A549 (cell line): ENCODE data around the gene C3orf20. TPM values are rescaled to one million over a fixed set of nuclear protein-coding genes. Genes with fewer than 3 reads are reported as not detected.

ENCODE experiments used
- ATAC-seq, 2 experiments: fragments of 200-7000 bp in 1 of 2; fragments of >200 bp in 1 of 2; cut with Nextera tagmentation in 1 of 2; cut with Tn5 transposase in 1 of 2; 3 replicates each; pipeline versions ENCODE4 v1.8.0 to v1.9.1; 2018 to 2020; ENCODE audit warnings: mild to moderate bottlenecking in 1 of 2, moderate library complexity in 1 of 2
- CTCF ChIA-PET: fragments of 300-600 bp; sonication (Branson Sonifier 250); formaldehyde crosslinking; extraction: SDS; loops from one replicate; lab custom pipeline; 2021; ENCODE audit warnings: antibody characterized with exemption, inconsistent platforms; lab: Yijun Ruan, JAX
- POLR2A ChIA-PET: fragments of 350-600 bp; formaldehyde crosslinking; extraction: SDS; loops from one replicate; lab custom pipeline; 2021; ENCODE audit warnings: antibody characterized with exemption, inconsistent platforms; lab: Yijun Ruan, JAX
- DNase-seq, 2 experiments: peaks; one replicate each; pipeline versions ENCODE4 v3.0.0 to v3.0.0-alpha.2; 2011 to 2016; ENCODE audit warnings: low read depth in 1 of 2, low spot score in 1 of 2
- FAIRE-seq: peaks from 2 replicates; lab custom pipeline; 2011; peaks lifted over from hg19 to GRCh38; lab: Jason Lieb, UNC
- H3K27ac ChIP-seq, 2 experiments: fragments of >200 bp; sonication (Bioruptor Twin); formaldehyde crosslinking; 3 replicates each; pipeline ENCODE4 v1.5.1; 2016 to 2017
- H3K4me1 ChIP-seq: fragments of >200 bp; sonication (Bioruptor Twin); formaldehyde crosslinking; 3 replicates; pipeline ENCODE4 v1.6.1; 2016
- H3K4me2 ChIP-seq: fragments of >200 bp; sonication (Bioruptor Twin); formaldehyde crosslinking; 3 replicates; pipeline ENCODE4 v1.6.1; 2016
- H3K4me3 ChIP-seq: fragments of >200 bp; sonication (Bioruptor Twin); formaldehyde crosslinking; 3 replicates; pipeline ENCODE4 v1.5.1; 2016
- H3K9me3 ChIP-seq: fragments of >200 bp; sonication (Bioruptor Twin); formaldehyde crosslinking; 3 replicates; pipeline ENCODE4 v1.6.1; 2016
- BHLHE40 ChIP-seq: IDR thresholded peaks from 2 replicates; pipeline ENCODE4 v1.6.1; 2012; ENCODE audit warnings: low read depth, low read length, inconsistent platforms
- CBX2 ChIP-seq: fragments of 200-600 bp; sonication (generic); IDR thresholded peaks from 2 replicates; pipeline ENCODE4 v1.6.1; 2016; ENCODE audit warnings: low read depth, mild to moderate bottlenecking, borderline replicate concordance
- CEBPB ChIP-seq, 2 experiments: fragments of >200 bp in 1 of 2; sonication (Bioruptor Twin) in 1 of 2; formaldehyde crosslinking in 1 of 2; IDR thresholded peaks; 2 replicates each; pipeline ENCODE4 v1.6.1; 2012 to 2016
- E2F6 ChIP-seq: IDR thresholded peaks from 2 replicates; pipeline ENCODE4 v1.6.1; 2012; ENCODE audit warnings: low read depth, borderline replicate concordance
- EHF ChIP-seq: fragments of 250-450 bp; sonication (Bioruptor Pico); IDR thresholded peaks from 2 replicates; pipeline ENCODE4 v1.5.0; 2020; ENCODE audit warnings: mild to moderate bottlenecking
- FOSB ChIP-seq: fragments of 250-450 bp; sonication (Bioruptor Pico); IDR thresholded peaks from 2 replicates; pipeline ENCODE4 v1.5.0; 2020; ENCODE audit warnings: mild to moderate bottlenecking, moderate library complexity
- GATA3 ChIP-seq: IDR thresholded peaks from 2 replicates; pipeline ENCODE4 v1.6.1; 2012; ENCODE audit warnings: borderline replicate concordance
- HDAC2 ChIP-seq: fragments of 200-600 bp; sonication (generic); IDR thresholded peaks from 2 replicates; pipeline ENCODE4 v1.6.1; 2016
- HOXA7 ChIP-seq: fragments of 250-450 bp; sonication (Bioruptor Pico); IDR thresholded peaks from 2 replicates; pipeline ENCODE4 v1.5.0; 2020; ENCODE audit warnings: mild to moderate bottlenecking, moderate library complexity
- JUN ChIP-seq, 2 experiments: fragments of >200 bp; sonication (Bioruptor Twin); formaldehyde crosslinking; IDR thresholded peaks; 2 replicates in 1 of 2; 3 replicates in 1 of 2; pipeline ENCODE4 v1.6.1; 2016 to 2017
- MAX ChIP-seq: IDR thresholded peaks from 2 replicates; pipeline ENCODE4 v1.6.1; 2012
- NPAS2 ChIP-seq: fragments of 250-450 bp; sonication (Bioruptor Pico); IDR thresholded peaks from 2 replicates; pipeline ENCODE4 v1.8.0; 2022; ENCODE audit warnings: mild to moderate bottlenecking, moderate library complexity, borderline replicate concordance
- ZC3H11A ChIP-seq: fragments of 450-650 bp; IDR thresholded peaks from 2 replicates; pipeline ENCODE4 v1.6.1; 2014; ENCODE audit warnings: antibody characterized with exemption, mild to moderate bottlenecking
- WGBS: methylation state at CpG from one replicate; pipeline ENCODE4 v1.1.6; 2017; ENCODE audit errors: missing lambda C conversion rate; 5-methylcytosine and 5-hydroxymethylcytosine counted together
- polyA plus RNA-seq, 4 experiments: library from polyadenylated mRNA; depleted of rRNA in 3 of 4; stranded (reverse); fragments of >200 nt; fragmentation: RNase III in 1 of 4; extraction: RNeasy Plus Mini Kit Qiagen cat#74134 plus additional on column Dnase treatment in 1 of 4; gene quantifications; 2 replicates in 3 of 4; 3 replicates in 1 of 4; pipeline ENCODE4 v1.2.3, GENCODE V29; 2011 to 2017
- TF ChIP-seq, protein P1 (sequence below): fragments of 200-600 bp; sonication (generic); IDR thresholded peaks from 2 replicates; pipeline ENCODE4 v1.6.1; 2016; ENCODE audit warnings: antibody characterized with exemption, mild to moderate bottlenecking, moderate library complexity
- TF ChIP-seq, protein P2 (sequence below): fragments of 250-450 bp; sonication (Bioruptor Pico); IDR thresholded peaks from 2 replicates; pipeline ENCODE4 v1.5.0; 2020; ENCODE audit warnings: low read depth, mild to moderate bottlenecking, moderate library complexity

C3orf20 gene
- polyA plus RNA-seq, 2 of the 4 experiments (the other 2 are of a cell fraction), result 0.05 TPM; not detected in 1

DNA sequence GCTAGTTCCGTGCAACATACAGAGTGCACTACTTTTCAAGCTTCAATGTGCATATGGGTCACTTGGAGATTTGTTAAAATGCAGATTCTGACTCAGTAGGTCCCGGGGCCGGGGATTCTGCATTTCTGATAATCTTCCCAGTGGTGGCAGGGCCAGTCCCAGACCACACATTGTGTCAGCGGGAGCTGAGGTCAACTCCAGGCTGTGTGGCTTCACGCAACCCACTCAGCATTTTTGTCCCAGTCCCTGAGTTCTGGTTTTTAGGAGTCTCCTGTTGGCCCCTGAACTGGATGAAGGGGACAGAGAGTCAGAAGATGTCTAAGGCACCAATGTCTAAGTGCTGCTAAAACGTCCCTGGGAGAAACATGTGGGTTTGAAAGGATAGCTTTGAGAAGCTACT lies 49.5 kb upstream of the C3orf20 start (continued):
- TF ChIP-seq, protein P1, sequence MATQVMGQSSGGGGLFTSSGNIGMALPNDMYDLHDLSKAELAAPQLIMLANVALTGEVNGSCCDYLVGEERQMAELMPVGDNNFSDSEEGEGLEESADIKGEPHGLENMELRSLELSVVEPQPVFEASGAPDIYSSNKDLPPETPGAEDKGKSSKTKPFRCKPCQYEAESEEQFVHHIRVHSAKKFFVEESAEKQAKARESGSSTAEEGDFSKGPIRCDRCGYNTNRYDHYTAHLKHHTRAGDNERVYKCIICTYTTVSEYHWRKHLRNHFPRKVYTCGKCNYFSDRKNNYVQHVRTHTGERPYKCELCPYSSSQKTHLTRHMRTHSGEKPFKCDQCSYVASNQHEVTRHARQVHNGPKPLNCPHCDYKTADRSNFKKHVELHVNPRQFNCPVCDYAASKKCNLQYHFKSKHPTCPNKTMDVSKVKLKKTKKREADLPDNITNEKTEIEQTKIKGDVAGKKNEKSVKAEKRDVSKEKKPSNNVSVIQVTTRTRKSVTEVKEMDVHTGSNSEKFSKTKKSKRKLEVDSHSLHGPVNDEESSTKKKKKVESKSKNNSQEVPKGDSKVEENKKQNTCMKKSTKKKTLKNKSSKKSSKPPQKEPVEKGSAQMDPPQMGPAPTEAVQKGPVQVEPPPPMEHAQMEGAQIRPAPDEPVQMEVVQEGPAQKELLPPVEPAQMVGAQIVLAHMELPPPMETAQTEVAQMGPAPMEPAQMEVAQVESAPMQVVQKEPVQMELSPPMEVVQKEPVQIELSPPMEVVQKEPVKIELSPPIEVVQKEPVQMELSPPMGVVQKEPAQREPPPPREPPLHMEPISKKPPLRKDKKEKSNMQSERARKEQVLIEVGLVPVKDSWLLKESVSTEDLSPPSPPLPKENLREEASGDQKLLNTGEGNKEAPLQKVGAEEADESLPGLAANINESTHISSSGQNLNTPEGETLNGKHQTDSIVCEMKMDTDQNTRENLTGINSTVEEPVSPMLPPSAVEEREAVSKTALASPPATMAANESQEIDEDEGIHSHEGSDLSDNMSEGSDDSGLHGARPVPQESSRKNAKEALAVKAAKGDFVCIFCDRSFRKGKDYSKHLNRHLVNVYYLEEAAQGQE, result no peak
- no peak for TF ChIP-seq MAX
- no peak for TF ChIP-seq HOXA7 (CRISPR knock-in tag)
- no peak for TF ChIP-seq ZC3H11A

- no peak for FAIRE-seq
- H3K4me3 ChIP-seq, result no peak overlapping the region
- no peak overlapping the region for H3K27ac ChIP-seq
- ChIA-PET POLR2A (no interaction called here), CTCF (interaction anchor here (2.2 kb wide), 1 partner anchor 22 kb away, joined by 5 read pairs; no protein-coding TSS in a partner anchor)
- H3K4me2 ChIP-seq, result no peak overlapping the region
- no peak for ATAC-seq
- 0 out of 3 replicates have a peak, but pooled peaks cover 3% of the 10 kb centered on the region for H3K4me1 ChIP-seq
- no peak for TF ChIP-seq EHF
- no peak for TF ChIP-seq BHLHE40
- TF ChIP-seq FOSB (CRISPR knock-in tag), result no peak
- TF ChIP-seq HDAC2, result no peak
- TF ChIP-seq, protein P1, result no peak
- TF ChIP-seq JUN (IDR thresholded peaks at IDR 0.05), result no peak
- no peak for TF ChIP-seq CBX2
- no peak for TF ChIP-seq CEBPB (IDR thresholded peaks at IDR 0.05)
- TF ChIP-seq, protein P2, sequence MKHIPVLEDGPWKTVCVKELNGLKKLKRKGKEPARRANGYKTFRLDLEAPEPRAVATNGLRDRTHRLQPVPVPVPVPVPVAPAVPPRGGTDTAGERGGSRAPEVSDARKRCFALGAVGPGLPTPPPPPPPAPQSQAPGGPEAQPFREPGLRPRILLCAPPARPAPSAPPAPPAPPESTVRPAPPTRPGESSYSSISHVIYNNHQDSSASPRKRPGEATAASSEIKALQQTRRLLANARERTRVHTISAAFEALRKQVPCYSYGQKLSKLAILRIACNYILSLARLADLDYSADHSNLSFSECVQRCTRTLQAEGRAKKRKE (CRISPR knock-in tag), result no peak
- WGBS, result 59% methylated on average over 3 of the region's 6 CpGs
- peaks cover 6% of the 10 kb centered on the region; the same call in 1 of the 3 replicates for H3K9me3 ChIP-seq
- no peak for DNase-seq
Measured at GRCh38 chr3:14627815-14628214, 47.1 kb upstream of the C3orf20 start.

- no peak for FAIRE-seq
- 79% methylated on average over 4 of the region's 4 CpGs for WGBS
- Histone ChIP-seq H3K9me3 (peaks cover 6% of the 10 kb centered on the region; the same call in 1 of the 3 replicates), H3K4me1 (0 out of 3 replicates have a peak, but pooled peaks cover 3% of the 10 kb centered on the region), H3K4me2 (no peak overlapping the region), H3K27ac (no peak overlapping the region), H3K4me3 (no peak overlapping the region)
- ChIA-PET POLR2A (no interaction called here), CTCF (interaction anchor here (2.2 kb wide), 1 partner anchor 23 kb away, joined by 5 read pairs; no protein-coding TSS in a partner anchor)
- TF ChIP-seq EHF, result no peak
- no peak for TF ChIP-seq GATA3
- TF ChIP-seq, protein P2 (CRISPR knock-in tag), result no peak
- TF ChIP-seq NPAS2 (CRISPR knock-in tag), result no peak
- TF ChIP-seq E2F6, result no peak
- ATAC-seq, result no peak
- DNase-seq, result peak in 1 of 2 experiments; percentile 19
Measured at GRCh38 chr3:14628406-14628805, 46.5 kb upstream of the C3orf20 start.
